HG03575 (cell line): ENCODE results near the gene ACAD9.
"Not testable (repeated sequence)": the region's sequence is repeated elsewhere in the genome, so short reads cannot be mapped to it uniquely, and the experiment has no call there.

Source experiments
- ATAC-seq: cut with Tn5 transposase; IDR thresholded peaks from one replicate; pipeline ENCODE4 v1.9.1; 2021; ENCODE audit not compliant: unreplicated experiment, insufficient number of reproducible peaks, low FRiP score; ENCODE audit errors: extremely low read depth

ACAD9 gene

GRCh38 chr3:128879125-128879969, at the start of gene ACAD9:
ACAD9 (plus strand) TSS chr3:128879620; CDS start chr3:128879692, 72 bp downstream.
- peak; percentile 42 for ATAC-seq

DNA sequence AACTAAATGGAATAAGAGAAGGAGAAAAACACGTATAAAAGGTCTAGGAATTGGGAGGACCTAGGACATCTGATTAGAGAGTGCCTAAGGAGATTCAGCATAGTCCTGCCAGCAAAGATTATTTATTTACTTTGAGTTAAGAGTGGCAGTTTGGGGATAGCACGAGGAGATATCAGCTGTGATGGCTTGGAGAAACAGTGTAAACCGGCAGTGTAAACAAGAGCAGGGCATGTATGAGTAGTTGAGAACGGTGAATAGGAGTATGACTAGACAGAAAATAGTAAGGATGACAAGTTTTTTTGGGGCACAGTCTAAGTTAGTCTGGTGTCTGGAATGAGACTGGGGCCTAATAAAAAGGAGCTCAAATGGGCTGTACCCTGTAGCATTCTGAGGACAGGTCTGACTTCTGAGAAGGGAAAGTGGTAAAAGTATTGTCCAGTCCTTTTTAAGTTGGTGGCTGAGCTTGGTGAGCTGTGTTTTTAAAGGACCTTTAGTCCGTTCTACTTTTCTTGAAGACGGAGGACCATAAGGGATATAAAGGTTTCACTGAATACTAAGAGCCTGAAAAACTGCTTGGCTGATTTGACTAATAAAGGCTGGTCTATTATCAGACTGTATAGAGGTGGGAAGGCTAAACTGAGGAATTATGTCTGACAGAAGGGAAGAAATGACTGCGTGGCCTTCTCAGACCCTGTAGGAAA, 49.3 kb upstream of the ACAD9 start:
- ATAC-seq: not testable (repeated sequence)

- not testable (repeated sequence) for ATAC-seq
Observed at GRCh38 chr3:128830762-128831161, 48.7 kb upstream of the ACAD9 start.

DNA sequence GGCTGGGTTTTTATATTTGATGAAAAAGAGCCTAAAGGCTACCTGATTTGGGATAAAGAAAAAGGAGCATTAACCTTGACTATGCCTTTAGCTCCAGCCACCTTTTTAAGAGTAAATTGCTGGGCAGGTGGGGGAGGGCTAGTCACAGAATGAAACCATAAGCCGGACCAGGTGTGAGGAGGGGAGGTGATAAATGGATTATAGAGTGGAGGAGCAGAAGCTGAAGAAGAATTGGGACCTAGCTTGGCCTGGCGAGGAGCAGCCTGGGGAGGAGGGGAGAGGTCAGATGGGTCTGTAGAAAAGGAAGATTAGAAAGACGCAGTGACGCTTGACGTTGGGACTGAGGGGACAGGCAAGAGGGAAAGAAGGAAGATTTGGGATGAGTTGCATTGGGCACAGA, 46.4 kb upstream of the ACAD9 start:
- ATAC-seq: not testable (repeated sequence)

DNA sequence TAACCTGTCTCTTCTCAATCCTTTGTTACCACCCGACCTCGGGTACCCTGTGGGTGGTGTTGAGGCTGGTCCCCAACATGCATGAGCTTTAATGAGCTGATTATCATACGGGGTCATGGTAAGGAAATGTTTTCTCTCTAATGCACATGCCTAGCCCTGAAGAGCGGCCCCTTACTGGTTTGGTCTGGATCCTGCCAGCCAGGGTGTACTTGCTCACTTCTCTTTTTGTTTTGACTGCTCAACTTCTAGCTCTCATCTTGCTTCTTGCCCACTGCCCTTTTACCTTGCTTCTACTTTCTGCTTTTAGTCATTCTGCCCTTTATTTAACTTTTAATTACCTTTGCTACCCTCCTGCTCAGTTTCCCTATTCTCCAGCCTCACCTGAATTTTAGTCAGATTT, 44.3 kb upstream of the ACAD9 start:
- no peak for ATAC-seq

DNA sequence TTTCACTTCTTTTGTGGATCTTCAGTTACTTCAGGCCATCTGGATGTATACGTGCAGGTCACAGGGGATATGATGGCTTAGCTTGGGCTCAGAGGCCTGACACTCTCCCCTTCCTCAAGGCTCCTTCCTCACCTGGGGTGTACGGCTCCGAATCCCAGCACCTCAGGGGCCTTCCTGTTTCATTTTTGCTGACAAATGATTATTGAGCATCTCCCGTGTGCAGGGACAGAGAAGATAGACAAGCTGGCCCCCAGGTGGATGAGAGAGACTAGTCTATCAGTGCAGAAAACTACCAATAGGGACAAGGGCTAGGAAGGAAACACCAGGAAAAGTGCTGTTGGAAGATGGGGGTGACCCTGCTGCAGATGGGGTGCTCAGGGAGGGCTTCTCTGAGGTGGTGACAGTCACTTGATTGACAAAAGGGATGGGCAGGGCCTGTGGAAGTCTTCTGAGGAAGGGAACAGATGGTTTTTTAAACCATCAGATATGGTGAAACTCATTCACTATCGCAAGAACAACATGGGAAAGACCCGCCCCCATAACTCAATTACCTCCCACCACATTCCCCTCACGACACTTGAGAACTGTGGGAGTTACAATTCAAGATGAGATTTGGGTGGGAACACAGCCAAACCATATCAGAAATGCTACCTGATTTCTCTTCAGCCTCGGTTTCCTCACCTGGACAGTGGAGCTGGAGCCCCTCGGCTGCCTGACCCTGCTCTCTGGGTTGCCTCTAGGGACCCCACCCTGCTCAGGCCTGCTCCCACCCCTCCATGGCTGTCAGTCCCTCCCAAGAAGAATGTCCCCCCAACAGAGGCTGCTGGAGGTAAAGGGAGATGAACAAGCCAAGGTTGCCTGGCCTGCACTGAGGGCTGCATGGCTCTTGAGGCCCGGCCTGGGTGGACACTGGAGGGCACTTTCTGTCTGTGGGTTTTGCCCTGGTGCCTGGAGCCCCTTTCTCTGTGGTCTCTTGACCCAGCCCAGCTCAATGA, 37.2 kb upstream of the ACAD9 start:
- ATAC-seq: no peak

- ATAC-seq: no peak
Observed at GRCh38 chr3:128844502-128844901, 34.9 kb upstream of the ACAD9 start.

GRCh38 chr3:128845119-128845777, 34.2 kb upstream of the ACAD9 start:
- ATAC-seq: no peak

DNA sequence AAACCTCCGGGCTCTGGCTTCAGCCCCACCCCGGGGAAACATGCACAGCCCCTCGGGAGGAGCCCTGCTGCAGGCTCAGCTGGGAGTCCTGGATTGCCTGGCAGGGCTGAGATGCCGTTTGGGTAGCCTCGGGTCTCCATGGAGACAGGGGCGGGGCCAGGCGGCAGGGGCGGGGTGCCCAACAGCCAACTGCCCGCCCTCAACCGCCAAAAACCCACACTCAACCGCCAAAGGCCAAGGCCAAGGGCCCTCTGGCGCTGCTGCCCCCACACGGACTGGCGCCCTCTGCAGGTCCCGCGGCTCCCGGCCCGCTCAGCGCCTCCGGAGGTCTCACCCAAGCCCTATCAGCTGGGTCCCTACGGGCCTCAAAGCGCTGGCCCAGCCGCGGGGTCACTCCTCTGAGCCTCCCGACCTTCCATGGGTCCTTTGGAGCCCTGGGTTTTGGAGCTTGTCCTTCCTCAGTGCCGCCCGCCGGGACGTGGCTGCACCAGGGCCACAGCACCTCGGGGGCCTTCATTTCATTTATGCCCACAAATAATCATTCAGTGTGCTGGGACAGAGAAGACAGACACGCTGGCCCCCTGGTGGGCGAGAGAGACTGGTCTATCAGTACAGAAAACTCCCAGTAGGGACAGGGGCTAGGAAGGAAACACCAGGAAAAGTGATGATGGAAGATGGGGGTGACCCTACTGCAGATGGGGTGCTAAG, 33.5 kb upstream of the ACAD9 start:
- ATAC-seq: no peak

DNA sequence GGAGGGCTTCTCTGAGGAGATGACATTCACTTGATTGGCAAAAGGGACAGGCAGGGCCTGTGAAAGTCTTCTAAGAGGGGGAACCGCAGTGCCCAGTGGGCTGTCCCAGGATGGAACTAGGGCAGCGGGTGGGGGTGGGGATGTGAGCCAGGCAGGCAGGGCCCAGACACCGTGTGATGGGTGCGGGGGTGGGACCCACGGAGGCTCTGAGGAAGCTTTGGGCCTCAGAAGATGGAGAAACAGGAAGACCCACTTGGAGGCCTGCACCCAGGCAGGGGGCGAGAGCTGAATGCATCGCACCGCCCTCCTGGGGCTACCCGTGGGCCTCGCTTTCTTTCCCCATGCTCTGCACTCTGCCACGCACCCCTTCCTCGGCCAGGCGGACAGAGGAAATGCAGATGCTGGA, 32.9 kb upstream of the ACAD9 start:
- ATAC-seq: no peak

GRCh38 chr3:128847666-128848370, 31.6 kb upstream of the ACAD9 start:
- no peak for ATAC-seq

DNA sequence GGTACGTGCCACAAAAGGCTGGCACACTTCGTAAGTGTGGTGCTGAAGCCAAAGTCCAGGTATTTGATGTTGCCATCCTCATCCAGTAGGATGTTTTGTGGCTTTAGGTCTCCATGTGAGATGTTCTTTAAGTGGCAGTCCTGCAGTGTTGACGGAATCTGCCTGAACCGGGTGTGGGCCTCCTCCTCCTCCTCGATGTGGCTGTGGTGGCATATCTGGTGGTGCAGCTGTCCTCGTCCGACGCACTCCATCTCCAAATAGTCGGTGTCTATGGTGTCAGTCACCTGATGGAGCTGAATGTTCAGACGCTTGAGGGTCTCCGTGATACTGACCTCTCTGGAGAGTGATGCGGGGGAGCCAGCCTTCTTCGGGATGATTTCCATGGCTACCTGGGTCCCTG, 30.5 kb upstream of the ACAD9 start:
- ATAC-seq: no peak

GRCh38 chr3:128849911-128850455, 29.4 kb upstream of the ACAD9 start:
- ATAC-seq: no peak

DNA sequence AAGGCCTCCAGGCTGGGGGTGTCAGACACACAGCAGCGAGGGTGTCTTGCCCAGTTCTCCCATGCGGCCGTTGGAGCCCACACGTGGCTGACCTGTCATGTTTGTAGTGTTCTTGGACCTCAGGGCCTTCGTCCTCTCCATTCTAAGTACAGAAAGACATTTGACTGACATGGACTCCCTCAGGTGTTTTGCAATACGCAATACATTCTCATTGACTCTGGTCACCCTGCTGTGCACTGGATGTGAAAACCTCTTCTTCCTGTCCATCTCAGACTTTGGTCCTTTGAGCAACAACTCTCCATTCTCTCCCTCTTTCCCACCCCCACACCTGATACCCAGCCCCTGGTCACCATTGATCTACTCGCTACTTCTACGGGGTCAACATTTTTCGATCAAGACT, 28.9 kb upstream of the ACAD9 start:
- no peak for ATAC-seq

DNA sequence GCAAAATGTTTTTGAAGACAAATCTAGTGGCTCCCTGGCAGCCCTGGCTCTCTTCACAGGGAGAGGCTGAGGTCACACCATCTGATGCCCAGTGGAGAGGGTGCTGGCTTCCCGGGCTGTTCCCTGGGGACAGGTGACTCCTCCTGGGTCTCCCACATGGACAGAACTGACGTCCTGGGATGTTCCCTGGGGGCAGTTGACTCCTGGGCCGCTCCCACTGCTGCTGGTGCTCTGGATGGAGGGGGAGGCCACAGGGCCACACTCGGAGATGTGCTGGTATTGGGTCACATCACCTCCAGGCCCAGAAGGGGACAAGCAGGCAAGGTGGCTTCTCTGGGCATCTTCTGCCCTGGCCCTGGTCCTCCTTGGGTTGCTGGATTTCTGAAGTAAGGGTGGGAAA, 27.8 kb upstream of the ACAD9 start:
- no peak for ATAC-seq

- no peak for ATAC-seq
Observed at GRCh38 chr3:128853826-128854225, 25.6 kb upstream of the ACAD9 start.

- no peak for ATAC-seq
Observed at GRCh38 chr3:128854475-128854874, 24.9 kb upstream of the ACAD9 start.
